H1 (cell line): ENCODE measurements around the gene MLPH. TPM values are rescaled to one million over a fixed set of nuclear protein-coding genes. Genes with fewer than 3 reads are reported as not detected.

Source experiments
- E2F6 ChIP-seq: IDR thresholded peaks from 2 replicates; pipeline ENCODE4 v1.6.1; 2012; ENCODE audit warnings: inconsistent platforms
- EP300 ChIP-seq, 2 experiments: IDR thresholded peaks; 1 replicate in 1 of 2; 2 replicates in 1 of 2; pipeline ENCODE4 v1.6.1; 2011 to 2012; ENCODE audit warnings: low read depth in 2 of 2, low read length in 2 of 2, mild to moderate bottlenecking in 2 of 2, borderline replicate concordance in 1 of 2, inconsistent platforms in 1 of 2, moderate library complexity in 1 of 2
- KDM4A ChIP-seq: IDR thresholded peaks from one replicate; pipeline ENCODE4 v1.7.1; 2012; ENCODE audit warnings: low read depth, mild to moderate bottlenecking, moderate library complexity, low read length, inconsistent platforms; ENCODE audit not compliant: severe bottlenecking
- MAX ChIP-seq: IDR thresholded peaks from 2 replicates; pipeline ENCODE4 v1.6.1; 2012; ENCODE audit warnings: inconsistent platforms
- RNF2 ChIP-seq: fragments of 200-900, 300-1000 bp; sonication (generic); IDR thresholded peaks from 2 replicates; pipeline ENCODE4 v1.7.1; 2016; ENCODE audit warnings: borderline replicate concordance, low read depth, mild to moderate bottlenecking, antibody characterized with exemption, low read length; ENCODE audit not compliant: poor library complexity, severe bottlenecking; ENCODE audit errors: missing control alignments
- polyA plus RNA-seq, 7 experiments: library from polyadenylated mRNA; depleted of rRNA in 3 of 7; stranded (reverse) in 5 of 7; unstranded in 2 of 7; fragments of >200 nt in 5 of 7; fragments of 200-250 nt in 2 of 7; gene quantifications; 1 replicate in 5 of 7; 2 replicates in 1 of 7; 4 replicates in 1 of 7; pipeline versions ENCODE4 v1.2.1 to v1.2.3, GENCODE V29; 2011 to 2013; ENCODE audit warnings: missing spikeins in 2 of 7, mixed read lengths in 2 of 7
- total RNA-seq: library from RNA; stranded (reverse); fragmentation: NEBNext Ultra II Directional; extraction: Animal tissue kit (Norgen Biotek cat#: 25700); gene quantifications from 2 replicates; pipeline ENCODE4 v1.2.1, GENCODE V29; 2021
- TF ChIP-seq, protein P1 (sequence below): fragments of 300-600 bp; sonication (generic); IDR thresholded peaks from 2 replicates; pipeline ENCODE4 v1.7.1; 2012; ENCODE audit warnings: low read length, moderate library complexity, mild to moderate bottlenecking, inconsistent platforms; ENCODE audit not compliant: insufficient replicate concordance
- TF ChIP-seq, protein P2 (sequence below): IDR thresholded peaks from 2 replicates; pipeline ENCODE4 v1.6.1; 2012; ENCODE audit warnings: low read length, inconsistent platforms

MLPH gene
- total and polyA plus RNA-seq, 2 of the 8 experiments (the other 6 are each of a cell fraction or from before 2014, with no cell fraction given): 12.7 to 17.0 TPM

DNA sequence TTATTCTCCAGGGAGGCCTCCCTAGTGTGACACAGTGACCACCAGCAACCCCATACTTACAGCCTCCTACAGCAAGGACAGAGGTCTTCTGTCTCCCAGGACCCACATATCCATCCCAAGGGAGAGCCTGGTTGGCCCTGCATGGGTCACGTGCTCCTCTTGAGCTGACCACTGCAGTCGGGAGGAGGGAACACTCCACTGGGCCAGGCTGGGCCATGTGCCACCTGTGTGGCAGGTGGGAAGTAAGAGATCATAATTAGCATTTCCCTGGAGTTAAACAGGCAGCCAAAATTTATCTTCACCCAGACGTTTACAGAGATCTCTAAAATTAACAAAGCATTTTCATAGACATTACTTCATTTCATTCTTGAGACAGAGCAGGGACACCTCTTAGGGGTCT is 33.4 kb upstream of the MLPH start (continued):
- TF ChIP-seq, protein P1, sequence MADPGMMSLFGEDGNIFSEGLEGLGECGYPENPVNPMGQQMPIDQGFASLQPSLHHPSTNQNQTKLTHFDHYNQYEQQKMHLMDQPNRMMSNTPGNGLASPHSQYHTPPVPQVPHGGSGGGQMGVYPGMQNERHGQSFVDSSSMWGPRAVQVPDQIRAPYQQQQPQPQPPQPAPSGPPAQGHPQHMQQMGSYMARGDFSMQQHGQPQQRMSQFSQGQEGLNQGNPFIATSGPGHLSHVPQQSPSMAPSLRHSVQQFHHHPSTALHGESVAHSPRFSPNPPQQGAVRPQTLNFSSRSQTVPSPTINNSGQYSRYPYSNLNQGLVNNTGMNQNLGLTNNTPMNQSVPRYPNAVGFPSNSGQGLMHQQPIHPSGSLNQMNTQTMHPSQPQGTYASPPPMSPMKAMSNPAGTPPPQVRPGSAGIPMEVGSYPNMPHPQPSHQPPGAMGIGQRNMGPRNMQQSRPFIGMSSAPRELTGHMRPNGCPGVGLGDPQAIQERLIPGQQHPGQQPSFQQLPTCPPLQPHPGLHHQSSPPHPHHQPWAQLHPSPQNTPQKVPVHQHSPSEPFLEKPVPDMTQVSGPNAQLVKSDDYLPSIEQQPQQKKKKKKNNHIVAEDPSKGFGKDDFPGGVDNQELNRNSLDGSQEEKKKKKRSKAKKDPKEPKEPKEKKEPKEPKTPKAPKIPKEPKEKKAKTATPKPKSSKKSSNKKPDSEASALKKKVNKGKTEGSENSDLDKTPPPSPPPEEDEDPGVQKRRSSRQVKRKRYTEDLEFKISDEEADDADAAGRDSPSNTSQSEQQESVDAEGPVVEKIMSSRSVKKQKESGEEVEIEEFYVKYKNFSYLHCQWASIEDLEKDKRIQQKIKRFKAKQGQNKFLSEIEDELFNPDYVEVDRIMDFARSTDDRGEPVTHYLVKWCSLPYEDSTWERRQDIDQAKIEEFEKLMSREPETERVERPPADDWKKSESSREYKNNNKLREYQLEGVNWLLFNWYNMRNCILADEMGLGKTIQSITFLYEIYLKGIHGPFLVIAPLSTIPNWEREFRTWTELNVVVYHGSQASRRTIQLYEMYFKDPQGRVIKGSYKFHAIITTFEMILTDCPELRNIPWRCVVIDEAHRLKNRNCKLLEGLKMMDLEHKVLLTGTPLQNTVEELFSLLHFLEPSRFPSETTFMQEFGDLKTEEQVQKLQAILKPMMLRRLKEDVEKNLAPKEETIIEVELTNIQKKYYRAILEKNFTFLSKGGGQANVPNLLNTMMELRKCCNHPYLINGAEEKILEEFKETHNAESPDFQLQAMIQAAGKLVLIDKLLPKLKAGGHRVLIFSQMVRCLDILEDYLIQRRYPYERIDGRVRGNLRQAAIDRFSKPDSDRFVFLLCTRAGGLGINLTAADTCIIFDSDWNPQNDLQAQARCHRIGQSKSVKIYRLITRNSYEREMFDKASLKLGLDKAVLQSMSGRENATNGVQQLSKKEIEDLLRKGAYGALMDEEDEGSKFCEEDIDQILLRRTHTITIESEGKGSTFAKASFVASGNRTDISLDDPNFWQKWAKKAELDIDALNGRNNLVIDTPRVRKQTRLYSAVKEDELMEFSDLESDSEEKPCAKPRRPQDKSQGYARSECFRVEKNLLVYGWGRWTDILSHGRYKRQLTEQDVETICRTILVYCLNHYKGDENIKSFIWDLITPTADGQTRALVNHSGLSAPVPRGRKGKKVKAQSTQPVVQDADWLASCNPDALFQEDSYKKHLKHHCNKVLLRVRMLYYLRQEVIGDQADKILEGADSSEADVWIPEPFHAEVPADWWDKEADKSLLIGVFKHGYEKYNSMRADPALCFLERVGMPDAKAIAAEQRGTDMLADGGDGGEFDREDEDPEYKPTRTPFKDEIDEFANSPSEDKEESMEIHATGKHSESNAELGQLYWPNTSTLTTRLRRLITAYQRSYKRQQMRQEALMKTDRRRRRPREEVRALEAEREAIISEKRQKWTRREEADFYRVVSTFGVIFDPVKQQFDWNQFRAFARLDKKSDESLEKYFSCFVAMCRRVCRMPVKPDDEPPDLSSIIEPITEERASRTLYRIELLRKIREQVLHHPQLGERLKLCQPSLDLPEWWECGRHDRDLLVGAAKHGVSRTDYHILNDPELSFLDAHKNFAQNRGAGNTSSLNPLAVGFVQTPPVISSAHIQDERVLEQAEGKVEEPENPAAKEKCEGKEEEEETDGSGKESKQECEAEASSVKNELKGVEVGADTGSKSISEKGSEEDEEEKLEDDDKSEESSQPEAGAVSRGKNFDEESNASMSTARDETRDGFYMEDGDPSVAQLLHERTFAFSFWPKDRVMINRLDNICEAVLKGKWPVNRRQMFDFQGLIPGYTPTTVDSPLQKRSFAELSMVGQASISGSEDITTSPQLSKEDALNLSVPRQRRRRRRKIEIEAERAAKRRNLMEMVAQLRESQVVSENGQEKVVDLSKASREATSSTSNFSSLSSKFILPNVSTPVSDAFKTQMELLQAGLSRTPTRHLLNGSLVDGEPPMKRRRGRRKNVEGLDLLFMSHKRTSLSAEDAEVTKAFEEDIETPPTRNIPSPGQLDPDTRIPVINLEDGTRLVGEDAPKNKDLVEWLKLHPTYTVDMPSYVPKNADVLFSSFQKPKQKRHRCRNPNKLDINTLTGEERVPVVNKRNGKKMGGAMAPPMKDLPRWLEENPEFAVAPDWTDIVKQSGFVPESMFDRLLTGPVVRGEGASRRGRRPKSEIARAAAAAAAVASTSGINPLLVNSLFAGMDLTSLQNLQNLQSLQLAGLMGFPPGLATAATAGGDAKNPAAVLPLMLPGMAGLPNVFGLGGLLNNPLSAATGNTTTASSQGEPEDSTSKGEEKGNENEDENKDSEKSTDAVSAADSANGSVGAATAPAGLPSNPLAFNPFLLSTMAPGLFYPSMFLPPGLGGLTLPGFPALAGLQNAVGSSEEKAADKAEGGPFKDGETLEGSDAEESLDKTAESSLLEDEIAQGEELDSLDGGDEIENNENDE: no peak
- TF ChIP-seq E2F6: peak; percentile 45
- no peak for TF ChIP-seq KDM4A
- TF ChIP-seq, protein P2, sequence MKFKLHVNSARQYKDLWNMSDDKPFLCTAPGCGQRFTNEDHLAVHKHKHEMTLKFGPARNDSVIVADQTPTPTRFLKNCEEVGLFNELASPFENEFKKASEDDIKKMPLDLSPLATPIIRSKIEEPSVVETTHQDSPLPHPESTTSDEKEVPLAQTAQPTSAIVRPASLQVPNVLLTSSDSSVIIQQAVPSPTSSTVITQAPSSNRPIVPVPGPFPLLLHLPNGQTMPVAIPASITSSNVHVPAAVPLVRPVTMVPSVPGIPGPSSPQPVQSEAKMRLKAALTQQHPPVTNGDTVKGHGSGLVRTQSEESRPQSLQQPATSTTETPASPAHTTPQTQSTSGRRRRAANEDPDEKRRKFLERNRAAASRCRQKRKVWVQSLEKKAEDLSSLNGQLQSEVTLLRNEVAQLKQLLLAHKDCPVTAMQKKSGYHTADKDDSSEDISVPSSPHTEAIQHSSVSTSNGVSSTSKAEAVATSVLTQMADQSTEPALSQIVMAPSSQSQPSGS: no peak
- no peak for TF ChIP-seq RNF2
- TF ChIP-seq MAX: 0 out of 2 replicates have a peak, but pooled peaks have one; percentile 35
- TF ChIP-seq EP300 (IDR thresholded peaks at IDR 0.05; ENCODE audit: borderline replicate concordance in 1 of 2, low read depth in 2 of 2, low read length in 2 of 2): no peak
